Measurements from ENCODE around the gene RAD9B. TPM values are rescaled to one million over a fixed set of nuclear protein-coding genes. Genes with fewer than 3 reads are reported as not detected.

Gene RAD9B
- total RNA-seq, 1 donor from 2014 or later = 0.26 TPM

- H3K27me3 ChIP-seq (ENCODE audit: control insufficient read depth, insufficient read depth, low read length) = no peaks in the 10 kb centered on the region
- no peak overlapping the region for H3K4me3 ChIP-seq (ENCODE audit: low read depth, low read length)
- FAIRE-seq (no peak), DNase-seq (ENCODE audit: low read depth) (peak; percentile 88)
- peaks cover 1% of the 10 kb centered on the region for H3K36me3 ChIP-seq (ENCODE audit: control insufficient read depth, insufficient read depth, low read length)
- no peak for TF ChIP-seq CTCF (IDR thresholded peaks at IDR 0.05; ENCODE audit: insufficient read depth, low read length, severe bottlenecking)
Observed at GRCh38 chr12:110546339-110546738, 44.2 kb downstream of the RAD9B start.

GRCh38 chr12:110547090-110547489 is 45.0 kb downstream of the RAD9B start:
- FAIRE-seq (no peak), DNase-seq (ENCODE audit: low read depth) (no peak)
- H3K27me3 ChIP-seq (ENCODE audit: control insufficient read depth, insufficient read depth, low read length) = no peaks in the 10 kb centered on the region
- no peak for TF ChIP-seq CTCF (IDR thresholded peaks at IDR 0.05; ENCODE audit: insufficient read depth, low read length, severe bottlenecking)
- H3K36me3 ChIP-seq (ENCODE audit: control insufficient read depth, insufficient read depth, low read length) = peaks cover 1% of the 10 kb centered on the region
- no peak overlapping the region for H3K4me3 ChIP-seq (ENCODE audit: low read depth, low read length)

- Histone ChIP-seq H3K27me3 (ENCODE audit: control insufficient read depth, insufficient read depth, low read length) (no peaks in the 10 kb centered on the region), H3K36me3 (ENCODE audit: control insufficient read depth, insufficient read depth, low read length) (peaks cover 1% of the 10 kb centered on the region), H3K4me3 (ENCODE audit: low read depth, low read length) (no peak overlapping the region)
- FAIRE-seq (no peak), DNase-seq (ENCODE audit: low read depth) (no peak)
- TF ChIP-seq CTCF (IDR thresholded peaks at IDR 0.05; ENCODE audit: insufficient read depth, low read length, severe bottlenecking) = no peak
Observed at GRCh38 chr12:110548678-110549077, 46.5 kb downstream of the RAD9B start.

GRCh38 chr12:110549716-110550115 is 47.6 kb downstream of the RAD9B start:
- H3K27me3 ChIP-seq (ENCODE audit: control insufficient read depth, insufficient read depth, low read length) = no peaks in the 10 kb centered on the region
- H3K36me3 ChIP-seq (ENCODE audit: control insufficient read depth, insufficient read depth, low read length) = peaks cover 1% of the 10 kb centered on the region
- FAIRE-seq = no peak

GRCh38 chr12:110550981-110551380 is 48.9 kb downstream of the RAD9B start:
- DNase-seq (ENCODE audit: low read depth) = no peak
- FAIRE-seq = no peak
- Histone ChIP-seq H3K27me3 (ENCODE audit: control insufficient read depth, insufficient read depth, low read length) (no peaks in the 10 kb centered on the region), H3K36me3 (ENCODE audit: control insufficient read depth, insufficient read depth, low read length) (peaks cover 1% of the 10 kb centered on the region), H3K4me3 (ENCODE audit: low read depth, low read length) (no peak overlapping the region)
- TF ChIP-seq CTCF (IDR thresholded peaks at IDR 0.05; ENCODE audit: insufficient read depth, low read length, severe bottlenecking) = no peak

More at GRCh38 chr12:110549716-110550115, 47.6 kb downstream of the RAD9B start:
- no peak for DNase-seq (ENCODE audit: low read depth)
- H3K4me3 ChIP-seq (ENCODE audit: low read depth, low read length) = no peak overlapping the region
- TF ChIP-seq CTCF (IDR thresholded peaks at IDR 0.05; ENCODE audit: insufficient read depth, low read length, severe bottlenecking) = no peak

Other genes with a start within 250 kb of the RAD9B start
- 125 and 173 TPM in 2 replicates for gene ATP2A2, start 221.1 kb upstream of the RAD9B start, total RNA-seq
- gene ANAPC7, start 98.6 kb upstream of the RAD9B start, total RNA-seq = 36.1 and 44.4 TPM in 2 replicates
- gene ARPC3, start 52.0 kb upstream of the RAD9B start, total RNA-seq = 204 and 210 TPM in 2 replicates
- 16.6 and 19.7 TPM in 2 replicates for gene GPN3, start 34.1 kb upstream of the RAD9B start, total RNA-seq
- 1.9 and 3.9 TPM in 2 replicates for gene FAM216A, start 33.5 kb upstream of the RAD9B start, total RNA-seq
- gene VPS29, start 220 bp upstream of the RAD9B start, total RNA-seq = 46.5 and 55.3 TPM in 2 replicates
- gene PPTC7, start 81.0 kb downstream of the RAD9B start, total RNA-seq = 8.7 and 10.8 TPM in 2 replicates
- 4.5 and 8.1 TPM in 2 replicates for gene TCTN1, start 111.8 kb downstream of the RAD9B start, total RNA-seq
- 0.53 and 0.77 TPM in 2 replicates for gene HVCN1, start 186.8 kb downstream of the RAD9B start, total RNA-seq
- gene PPP1CC, start 240.6 kb downstream of the RAD9B start, total RNA-seq = 42.8 and 86.6 TPM in 2 replicates

All from bronchial epithelial cell (primary cell).